ENCODE measurements around the gene ZSCAN16.
"Not testable (repeated sequence)": the region's sequence is repeated elsewhere in the genome, so short reads cannot be mapped to it uniquely, and the experiment has no call there.

DNA sequence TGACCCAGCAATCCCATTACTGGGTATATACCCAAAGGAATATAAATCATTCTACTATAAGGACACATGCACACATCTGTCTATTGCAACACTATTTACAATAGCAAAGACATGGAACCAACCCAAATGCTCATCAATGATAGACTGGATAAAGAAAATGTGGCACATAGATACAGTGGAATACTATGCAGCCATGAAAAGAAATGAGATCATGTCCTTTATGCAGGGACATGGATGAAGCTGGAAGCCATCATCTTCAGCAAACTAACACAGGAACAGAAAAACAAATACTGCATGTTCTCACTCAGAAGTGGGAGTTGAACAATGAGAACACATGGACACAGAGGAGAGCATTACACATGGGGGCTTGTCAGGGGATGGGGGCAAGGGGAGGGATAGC lies 21.7 kb upstream of the ZSCAN16 start:
- TF ChIP-seq, protein P1, sequence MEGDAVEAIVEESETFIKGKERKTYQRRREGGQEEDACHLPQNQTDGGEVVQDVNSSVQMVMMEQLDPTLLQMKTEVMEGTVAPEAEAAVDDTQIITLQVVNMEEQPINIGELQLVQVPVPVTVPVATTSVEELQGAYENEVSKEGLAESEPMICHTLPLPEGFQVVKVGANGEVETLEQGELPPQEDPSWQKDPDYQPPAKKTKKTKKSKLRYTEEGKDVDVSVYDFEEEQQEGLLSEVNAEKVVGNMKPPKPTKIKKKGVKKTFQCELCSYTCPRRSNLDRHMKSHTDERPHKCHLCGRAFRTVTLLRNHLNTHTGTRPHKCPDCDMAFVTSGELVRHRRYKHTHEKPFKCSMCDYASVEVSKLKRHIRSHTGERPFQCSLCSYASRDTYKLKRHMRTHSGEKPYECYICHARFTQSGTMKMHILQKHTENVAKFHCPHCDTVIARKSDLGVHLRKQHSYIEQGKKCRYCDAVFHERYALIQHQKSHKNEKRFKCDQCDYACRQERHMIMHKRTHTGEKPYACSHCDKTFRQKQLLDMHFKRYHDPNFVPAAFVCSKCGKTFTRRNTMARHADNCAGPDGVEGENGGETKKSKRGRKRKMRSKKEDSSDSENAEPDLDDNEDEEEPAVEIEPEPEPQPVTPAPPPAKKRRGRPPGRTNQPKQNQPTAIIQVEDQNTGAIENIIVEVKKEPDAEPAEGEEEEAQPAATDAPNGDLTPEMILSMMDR (IDR thresholded peaks at IDR 0.05): not testable (repeated sequence)
- TF ChIP-seq, protein P2, sequence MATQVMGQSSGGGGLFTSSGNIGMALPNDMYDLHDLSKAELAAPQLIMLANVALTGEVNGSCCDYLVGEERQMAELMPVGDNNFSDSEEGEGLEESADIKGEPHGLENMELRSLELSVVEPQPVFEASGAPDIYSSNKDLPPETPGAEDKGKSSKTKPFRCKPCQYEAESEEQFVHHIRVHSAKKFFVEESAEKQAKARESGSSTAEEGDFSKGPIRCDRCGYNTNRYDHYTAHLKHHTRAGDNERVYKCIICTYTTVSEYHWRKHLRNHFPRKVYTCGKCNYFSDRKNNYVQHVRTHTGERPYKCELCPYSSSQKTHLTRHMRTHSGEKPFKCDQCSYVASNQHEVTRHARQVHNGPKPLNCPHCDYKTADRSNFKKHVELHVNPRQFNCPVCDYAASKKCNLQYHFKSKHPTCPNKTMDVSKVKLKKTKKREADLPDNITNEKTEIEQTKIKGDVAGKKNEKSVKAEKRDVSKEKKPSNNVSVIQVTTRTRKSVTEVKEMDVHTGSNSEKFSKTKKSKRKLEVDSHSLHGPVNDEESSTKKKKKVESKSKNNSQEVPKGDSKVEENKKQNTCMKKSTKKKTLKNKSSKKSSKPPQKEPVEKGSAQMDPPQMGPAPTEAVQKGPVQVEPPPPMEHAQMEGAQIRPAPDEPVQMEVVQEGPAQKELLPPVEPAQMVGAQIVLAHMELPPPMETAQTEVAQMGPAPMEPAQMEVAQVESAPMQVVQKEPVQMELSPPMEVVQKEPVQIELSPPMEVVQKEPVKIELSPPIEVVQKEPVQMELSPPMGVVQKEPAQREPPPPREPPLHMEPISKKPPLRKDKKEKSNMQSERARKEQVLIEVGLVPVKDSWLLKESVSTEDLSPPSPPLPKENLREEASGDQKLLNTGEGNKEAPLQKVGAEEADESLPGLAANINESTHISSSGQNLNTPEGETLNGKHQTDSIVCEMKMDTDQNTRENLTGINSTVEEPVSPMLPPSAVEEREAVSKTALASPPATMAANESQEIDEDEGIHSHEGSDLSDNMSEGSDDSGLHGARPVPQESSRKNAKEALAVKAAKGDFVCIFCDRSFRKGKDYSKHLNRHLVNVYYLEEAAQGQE (IDR thresholded peaks at IDR 0.05; ENCODE audit: insufficient read depth in 1 of 2, low read depth in 2 of 2, low read length in 1 of 2): not testable (repeated sequence)
- TF ChIP-seq POLR2AphosphoS5 (IDR thresholded peaks at IDR 0.05; ENCODE audit: low read depth, low read length): not testable (repeated sequence)
